Ishikawa (cell line): Measurements from ENCODE around the gene CCDC71.

ENCODE experiments used
- CEBPB ChIP-seq: IDR thresholded peaks from 2 replicates; pipeline ENCODE4 v1.6.1; 2012
- CREB1 ChIP-seq: IDR thresholded peaks from 2 replicates; pipeline ENCODE4 v1.6.1; 2012; ENCODE audit warnings: low read depth
- EGR1 ChIP-seq: IDR thresholded peaks from 2 replicates; pipeline ENCODE4 v1.6.1; 2012
- EP300 ChIP-seq: IDR thresholded peaks from 2 replicates; pipeline ENCODE4 v1.6.1; 2012; ENCODE audit warnings: borderline replicate concordance
- FOXM1 ChIP-seq: IDR thresholded peaks from 2 replicates; pipeline ENCODE4 v1.6.1; 2012; ENCODE audit warnings: low read depth, borderline replicate concordance
- NFIC ChIP-seq: IDR thresholded peaks from 2 replicates; pipeline ENCODE4 v1.6.1; 2012
- RAD21 ChIP-seq: IDR thresholded peaks from 2 replicates; pipeline ENCODE4 v1.6.1; 2012; ENCODE audit warnings: low read depth
- TAF1 ChIP-seq: IDR thresholded peaks from 2 replicates; pipeline ENCODE4 v1.6.1; 2012; ENCODE audit warnings: low read depth, mild to moderate bottlenecking
- TCF12 ChIP-seq: IDR thresholded peaks from 2 replicates; pipeline ENCODE4 v1.6.1; 2012; ENCODE audit warnings: low read depth
- TEAD4 ChIP-seq: IDR thresholded peaks from 2 replicates; pipeline ENCODE4 v1.6.1; 2012
- YY1 ChIP-seq: IDR thresholded peaks from 2 replicates; pipeline ENCODE4 v1.6.1; 2012; ENCODE audit warnings: low read depth
- TF ChIP-seq, protein P1 (sequence below): IDR thresholded peaks from 2 replicates; pipeline ENCODE4 v1.6.1; 2012; ENCODE audit warnings: low read depth, mild to moderate bottlenecking
- TF ChIP-seq, protein P2 (sequence below): IDR thresholded peaks from 2 replicates; pipeline ENCODE4 v1.6.1; 2012
- TF ChIP-seq, protein P3 (sequence below): IDR thresholded peaks from 2 replicates; pipeline ENCODE4 v1.6.1; 2012

DNA sequence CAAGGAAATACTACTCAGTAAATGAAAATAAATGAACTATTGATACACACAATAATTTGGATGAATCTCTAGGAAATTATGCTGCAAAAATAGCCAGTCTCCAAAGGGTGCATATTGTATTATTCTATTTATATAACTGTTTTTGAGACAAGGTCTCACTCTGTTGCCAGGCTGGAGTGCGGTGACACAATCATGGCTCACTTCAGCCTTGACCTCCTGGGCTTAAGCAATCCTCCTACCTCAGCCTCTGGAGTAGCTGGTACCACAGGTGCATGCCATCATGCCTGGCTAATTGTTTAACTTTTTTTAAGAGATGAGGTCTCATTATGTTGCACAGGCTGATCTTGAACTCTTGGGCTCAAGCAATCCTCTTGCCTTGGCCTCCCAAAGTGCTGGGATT, 17.7 kb upstream of the CCDC71 start:
- TF ChIP-seq EP300 (no peak), TCF12 (no peak), TEAD4 (no peak), NFIC (no peak), TAF1 (no peak), CREB1 (no peak), CEBPB (no peak), RAD21 (no peak), FOXM1 (no peak), YY1 (no peak), EGR1 (no peak)
- TF ChIP-seq, protein P1, sequence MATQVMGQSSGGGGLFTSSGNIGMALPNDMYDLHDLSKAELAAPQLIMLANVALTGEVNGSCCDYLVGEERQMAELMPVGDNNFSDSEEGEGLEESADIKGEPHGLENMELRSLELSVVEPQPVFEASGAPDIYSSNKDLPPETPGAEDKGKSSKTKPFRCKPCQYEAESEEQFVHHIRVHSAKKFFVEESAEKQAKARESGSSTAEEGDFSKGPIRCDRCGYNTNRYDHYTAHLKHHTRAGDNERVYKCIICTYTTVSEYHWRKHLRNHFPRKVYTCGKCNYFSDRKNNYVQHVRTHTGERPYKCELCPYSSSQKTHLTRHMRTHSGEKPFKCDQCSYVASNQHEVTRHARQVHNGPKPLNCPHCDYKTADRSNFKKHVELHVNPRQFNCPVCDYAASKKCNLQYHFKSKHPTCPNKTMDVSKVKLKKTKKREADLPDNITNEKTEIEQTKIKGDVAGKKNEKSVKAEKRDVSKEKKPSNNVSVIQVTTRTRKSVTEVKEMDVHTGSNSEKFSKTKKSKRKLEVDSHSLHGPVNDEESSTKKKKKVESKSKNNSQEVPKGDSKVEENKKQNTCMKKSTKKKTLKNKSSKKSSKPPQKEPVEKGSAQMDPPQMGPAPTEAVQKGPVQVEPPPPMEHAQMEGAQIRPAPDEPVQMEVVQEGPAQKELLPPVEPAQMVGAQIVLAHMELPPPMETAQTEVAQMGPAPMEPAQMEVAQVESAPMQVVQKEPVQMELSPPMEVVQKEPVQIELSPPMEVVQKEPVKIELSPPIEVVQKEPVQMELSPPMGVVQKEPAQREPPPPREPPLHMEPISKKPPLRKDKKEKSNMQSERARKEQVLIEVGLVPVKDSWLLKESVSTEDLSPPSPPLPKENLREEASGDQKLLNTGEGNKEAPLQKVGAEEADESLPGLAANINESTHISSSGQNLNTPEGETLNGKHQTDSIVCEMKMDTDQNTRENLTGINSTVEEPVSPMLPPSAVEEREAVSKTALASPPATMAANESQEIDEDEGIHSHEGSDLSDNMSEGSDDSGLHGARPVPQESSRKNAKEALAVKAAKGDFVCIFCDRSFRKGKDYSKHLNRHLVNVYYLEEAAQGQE: no peak
- TF ChIP-seq, protein P2, sequence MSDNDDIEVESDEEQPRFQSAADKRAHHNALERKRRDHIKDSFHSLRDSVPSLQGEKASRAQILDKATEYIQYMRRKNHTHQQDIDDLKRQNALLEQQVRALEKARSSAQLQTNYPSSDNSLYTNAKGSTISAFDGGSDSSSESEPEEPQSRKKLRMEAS: no peak
- TF ChIP-seq, protein P3, sequence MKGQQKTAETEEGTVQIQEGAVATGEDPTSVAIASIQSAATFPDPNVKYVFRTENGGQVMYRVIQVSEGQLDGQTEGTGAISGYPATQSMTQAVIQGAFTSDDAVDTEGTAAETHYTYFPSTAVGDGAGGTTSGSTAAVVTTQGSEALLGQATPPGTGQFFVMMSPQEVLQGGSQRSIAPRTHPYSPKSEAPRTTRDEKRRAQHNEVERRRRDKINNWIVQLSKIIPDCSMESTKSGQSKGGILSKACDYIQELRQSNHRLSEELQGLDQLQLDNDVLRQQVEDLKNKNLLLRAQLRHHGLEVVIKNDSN: no peak
